GM12878 (cell line): ENCODE results near the gene LRRC66. TPM values are rescaled to one million over a fixed set of nuclear protein-coding genes. Genes with fewer than 3 reads are reported as not detected.
A peak's percentile ranks its signal among the peaks of the same experiment; 100 is the strongest.

ENCODE experiments used
- ATAC-seq: fragments of 200-7000 bp; cut with Tn5 transposase; 3 replicates; pipeline ENCODE4 v1.9.1; 2020; ENCODE audit warnings: mild to moderate bottlenecking, moderate library complexity
- BruUV-seq: library from RNA; stranded (reverse); fragments of 400-500 nt; replicated peaks from 2 replicates; lab custom pipeline; 2021; lab: Mats Ljungman, UMichigan
- CTCF ChIA-PET: fragments of 300-600 bp; sonication (Branson Sonifier 250); formaldehyde crosslinking; extraction: SDS; loops from one replicate; lab custom pipeline; 2021; ENCODE audit warnings: inconsistent platforms; lab: Yijun Ruan, JAX
- POLR2A ChIA-PET: fragments of 350-600 bp; formaldehyde crosslinking; extraction: SDS; loops from one replicate; lab custom pipeline; 2021; ENCODE audit warnings: inconsistent platforms; lab: Charles Lee
- RAD21 ChIA-PET: fragments of 300-600 bp; sonication (Branson Sonifier 250); formaldehyde crosslinking; loops from one replicate; lab custom pipeline; 2023; ENCODE audit warnings: antibody characterized with exemption; ENCODE audit not compliant: unreplicated experiment; lab: Charles Lee
- SMC1A ChIA-PET: fragments of 300-600 bp; sonication (Branson Sonifier 250); formaldehyde crosslinking; loops from one replicate; lab custom pipeline; 2023; ENCODE audit not compliant: unreplicated experiment, uncharacterized antibody; lab: Charles Lee
- DNase-seq: peaks from one replicate; pipeline ENCODE4 v3.0.0-alpha.2; 2011; ENCODE audit warnings: low read depth, low spot score
- FAIRE-seq: peaks from 3 replicates; lab custom pipeline; 2011; peaks lifted over from hg19 to GRCh38; lab: Jason Lieb, UNC
- H2AFZ ChIP-seq: 2 replicates; pipeline ENCODE4 v1.6.0; 2011; ENCODE audit warnings: low read depth, low read length, control low read depth; ENCODE audit not compliant: control insufficient read depth
- H3K27ac ChIP-seq: 2 replicates; pipeline ENCODE4 v1.5.1; 2011; ENCODE audit warnings: control low read depth; ENCODE audit not compliant: control insufficient read depth, insufficient read depth
- H3K27me3 ChIP-seq, 2 experiments: replicated peaks in 1 of 2; 2 replicates each; pipeline versions ENCODE4 v1.6.0 to v1.6.1; 2011; ENCODE audit warnings: low read length in 1 of 2; ENCODE audit not compliant: control insufficient read depth in 2 of 2, insufficient read depth in 2 of 2
- H3K36me3 ChIP-seq, 2 experiments: 2 replicates each; pipeline ENCODE4 v1.5.1; 2011; ENCODE audit warnings: low read length in 1 of 2; ENCODE audit not compliant: control insufficient read depth in 2 of 2, insufficient read depth in 2 of 2
- H3K4me1 ChIP-seq: 2 replicates; pipeline ENCODE4 v1.6.1; 2011; ENCODE audit warnings: mild to moderate bottlenecking, low read length, moderate library complexity, mixed read lengths; ENCODE audit not compliant: control insufficient read depth, insufficient read depth
- H3K4me2 ChIP-seq: 2 replicates; pipeline ENCODE4 v1.6.0; 2011; ENCODE audit warnings: control low read depth; ENCODE audit not compliant: control insufficient read depth, insufficient read depth
- H3K4me3 ChIP-seq: fragments of 200-600 bp; sonication (generic); 2 replicates; pipeline ENCODE4 v1.5.1; 2016
- H3K79me2 ChIP-seq: 2 replicates; pipeline ENCODE4 v1.6.0; 2011; ENCODE audit warnings: low read length; ENCODE audit not compliant: control insufficient read depth, insufficient read depth
- H3K9ac ChIP-seq: 2 replicates; pipeline ENCODE4 v1.8.0; 2011; ENCODE audit warnings: low read length, control low read depth, mixed read lengths; ENCODE audit not compliant: control insufficient read depth, insufficient read depth
- H3K9me3 ChIP-seq: replicated peaks from 3 replicates; pipeline ENCODE4 v1.5.1; 2011; ENCODE audit warnings: mild to moderate bottlenecking, low read length; ENCODE audit not compliant: control insufficient read depth, insufficient read depth
- H4K20me1 ChIP-seq: 2 replicates; pipeline ENCODE4 v1.6.0; 2011; ENCODE audit not compliant: control insufficient read depth, insufficient read depth
- CHD2 ChIP-seq: IDR thresholded peaks from 2 replicates; pipeline ENCODE4 v1.6.1; 2011; ENCODE audit warnings: low read depth, low read length, improper control_type of control experiment, borderline replicate concordance
- HCFC1 ChIP-seq: fragments of 150-350 bp; IDR thresholded peaks from 2 replicates; pipeline ENCODE4 v1.6.1; 2014; ENCODE audit warnings: low read length
- PML ChIP-seq: IDR thresholded peaks from 2 replicates; pipeline ENCODE4 v1.6.1; 2012; ENCODE audit warnings: low read length, inconsistent platforms
- POLR2AphosphoS2 ChIP-seq: IDR thresholded peaks from 2 replicates; pipeline ENCODE4 v1.6.1; 2011; ENCODE audit warnings: low read depth, mild to moderate bottlenecking, low read length, improper control_type of control experiment, moderate library complexity
- SPI1 ChIP-seq: IDR thresholded peaks from 2 replicates; pipeline ENCODE4 v1.6.1; 2011; ENCODE audit warnings: low read depth, mild to moderate bottlenecking, low read length, moderate library complexity, borderline replicate concordance; ENCODE audit not compliant: insufficient read depth
- WGBS: methylation state at CpG from one replicate; pipeline ENCODE4 v1.1.6; 2016; ENCODE audit warnings: low lambda C conversion rate; ENCODE audit not compliant: insufficient replicate concordance, insufficient coverage; ENCODE audit errors: missing lambda C conversion rate; 5-methylcytosine and 5-hydroxymethylcytosine counted together
- in situ Hi-C: fragments of 300-500 bp; cut with MboI; formaldehyde crosslinking; loops from 9 replicates; pipeline ENCODE4 v1.14.3; 2018; ENCODE audit warnings: mixed read lengths
- intact Hi-C: fragments of 100-400 bp; cut with micrococcal nuclease; formaldehyde crosslinking; loops from one replicate; pipeline ENCODE4 v1.14.2; 2022; ENCODE audit not compliant: unreplicated experiment
- polyA plus RNA-seq, 11 experiments: library from polyadenylated mRNA; depleted of rRNA in 4 of 11; unstranded in 6 of 11; stranded (reverse) in 5 of 11; fragments of >200 nt; fragmentation: Nextera tagmentation in 4 of 11; fragmentation: Illumina TruSeq in 1 of 11; extraction: Ambion mirVana in 4 of 11; extraction: Trizol in 1 of 11; gene quantifications; 1 replicate in 1 of 11; 2 replicates in 10 of 11; pipeline versions ENCODE4 v1.2.1 to v1.2.3, GENCODE V29; 2011 to 2016; ENCODE audit warnings: inconsistent platforms in 2 of 11, missing spikeins in 2 of 11, low read depth in 1 of 11
- total RNA-seq, 4 experiments: library from RNA; depleted of rRNA in 3 of 4; stranded (reverse); fragments of >200 nt in 3 of 4; fragmentation: Illumina TruSeq in 1 of 4; extraction: Trizol in 1 of 4; gene quantifications; 2 replicates each; pipeline versions ENCODE4 v1.2.1 to v1.2.3, GENCODE V29; 2013 to 2021
- TF ChIP-seq, protein P1 (sequence below): fragments of 450-650 bp; IDR thresholded peaks from 2 replicates; pipeline ENCODE4 v1.6.1; 2018; ENCODE audit warnings: mild to moderate bottlenecking, low read depth, moderate library complexity; ENCODE audit not compliant: partially characterized antibody

LRRC66 gene
- total and polyA plus RNA-seq, 10 of the 15 experiments (the other 5 are each of a cell fraction or from before 2014, with no cell fraction given) = 0.02 to 0.18 (median 0.09) TPM; not detected in 2

DNA sequence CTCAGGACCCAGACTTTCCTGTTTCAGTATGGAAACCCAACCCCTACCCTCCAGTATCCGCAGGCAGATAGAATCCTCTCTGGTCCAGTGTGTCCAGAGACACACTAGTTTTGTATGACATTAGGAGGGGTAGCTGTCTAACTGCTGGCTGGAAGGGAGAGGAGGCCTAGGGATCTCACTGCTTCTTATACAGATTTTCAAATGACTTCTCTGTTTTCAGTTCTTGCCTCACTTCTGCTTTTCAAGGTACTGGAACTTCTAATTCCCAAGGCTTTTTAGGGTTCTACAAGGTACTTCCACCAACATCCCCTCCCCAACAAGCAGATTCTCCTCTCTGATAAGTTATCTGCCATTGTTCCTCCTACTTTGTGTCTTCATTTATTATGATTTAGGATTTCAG, 11.8 kb upstream of the LRRC66 start:
- POLR2A ChIA-PET = no interaction called here
- Histone ChIP-seq H3K36me3 (no peaks in the 10 kb centered on the region), H3K9me3 (no peaks in the 10 kb centered on the region), H3K79me2 (no peaks in the 10 kb centered on the region), H3K27ac (no peak overlapping the region), H2AFZ (no peak overlapping the region), H3K9ac (no peak overlapping the region), H4K20me1 (no peaks in the 10 kb centered on the region), H3K4me2 (no peak overlapping the region), H3K27me3 (no peaks in the 10 kb centered on the region), H3K4me1 (no peaks in the 10 kb centered on the region), H3K4me3 (no peak overlapping the region)
- no peak for FAIRE-seq
- in situ Hi-C loops = no loop called here
- no peak for ATAC-seq
- TF ChIP-seq POLR2AphosphoS2 = no peak
- peak; percentile 57 for TF ChIP-seq SPI1
- no peak for TF ChIP-seq HCFC1
- no peak for TF ChIP-seq CHD2
- TF ChIP-seq, protein P1, sequence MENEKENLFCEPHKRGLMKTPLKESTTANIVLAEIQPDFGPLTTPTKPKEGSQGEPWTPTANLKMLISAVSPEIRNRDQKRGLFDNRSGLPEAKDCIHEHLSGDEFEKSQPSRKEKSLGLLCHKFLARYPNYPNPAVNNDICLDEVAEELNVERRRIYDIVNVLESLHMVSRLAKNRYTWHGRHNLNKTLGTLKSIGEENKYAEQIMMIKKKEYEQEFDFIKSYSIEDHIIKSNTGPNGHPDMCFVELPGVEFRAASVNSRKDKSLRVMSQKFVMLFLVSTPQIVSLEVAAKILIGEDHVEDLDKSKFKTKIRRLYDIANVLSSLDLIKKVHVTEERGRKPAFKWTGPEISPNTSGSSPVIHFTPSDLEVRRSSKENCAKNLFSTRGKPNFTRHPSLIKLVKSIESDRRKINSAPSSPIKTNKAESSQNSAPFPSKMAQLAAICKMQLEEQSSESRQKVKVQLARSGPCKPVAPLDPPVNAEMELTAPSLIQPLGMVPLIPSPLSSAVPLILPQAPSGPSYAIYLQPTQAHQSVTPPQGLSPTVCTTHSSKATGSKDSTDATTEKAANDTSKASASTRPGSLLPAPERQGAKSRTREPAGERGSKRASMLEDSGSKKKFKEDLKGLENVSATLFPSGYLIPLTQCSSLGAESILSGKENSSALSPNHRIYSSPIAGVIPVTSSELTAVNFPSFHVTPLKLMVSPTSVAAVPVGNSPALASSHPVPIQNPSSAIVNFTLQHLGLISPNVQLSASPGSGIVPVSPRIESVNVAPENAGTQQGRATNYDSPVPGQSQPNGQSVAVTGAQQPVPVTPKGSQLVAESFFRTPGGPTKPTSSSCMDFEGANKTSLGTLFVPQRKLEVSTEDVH = no peak
- no peak for TF ChIP-seq PML
- no TSS peak for BruUV-seq
- intact Hi-C loops = loop anchor here (2.0 to 10.0 kb wide), 2 partner anchors 189 to 613 kb away; partner anchors contain the start of gene DCUN1D4
- RAD21 ChIA-PET = no interaction called here
- no peak for DNase-seq
- WGBS = 100% methylated on average over 1 of the region's 1 CpG
- SMC1A ChIA-PET = no interaction called here
- CTCF ChIA-PET = no interaction called here
